ENCODE measurements around the gene KREMEN1. TPM values are rescaled to one million over a fixed set of nuclear protein-coding genes. Genes with fewer than 3 reads are reported as not detected.

KREMEN1 gene
- polyA plus RNA-seq, 10 donors = 59.9 to 97.7 (median 82.0) TPM

GRCh38 chr22:29205252-29205593 lies 132.4 kb downstream of the KREMEN1 start:
- DNase-seq = no peak

- DNase-seq = peak in 1 of 3 donors; percentile 73
These were observed 132.9 kb downstream of the KREMEN1 start, which contains the start of gene EMID1 for GRCh38 chr22:29205594-29206371. TSS of gene EMID1 (plus strand) at chr22:29205896. CDS start at chr22:29206039, 143 bp downstream.

GRCh38 chr22:29206372-29207242 lies 133.8 kb downstream of the KREMEN1 start:
- no peak for DNase-seq

- DNase-seq = no peak
These were observed 134.4 kb downstream of the KREMEN1 start for GRCh38 chr22:29207243-29207550.

GRCh38 chr22:29207562-29208501 lies 135.0 kb downstream of the KREMEN1 start:
- no peak for DNase-seq

DNA sequence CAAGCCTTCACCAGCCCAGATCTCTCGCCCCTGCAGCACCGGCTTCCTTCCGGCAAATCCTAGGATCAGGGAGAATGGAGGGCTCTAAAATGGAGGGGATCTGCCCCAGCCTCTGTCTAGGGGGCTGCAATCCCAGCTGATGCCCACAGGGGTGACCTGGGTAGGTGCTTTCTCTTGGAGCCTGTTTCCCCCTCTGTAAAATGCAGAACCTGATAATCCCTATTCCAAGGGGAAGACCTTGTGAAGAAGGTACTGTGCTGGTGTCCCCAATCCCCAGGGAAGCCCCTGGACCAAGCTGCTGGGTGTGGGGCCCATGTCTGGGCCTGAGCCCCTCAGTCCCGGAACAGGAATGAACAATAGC lies 135.6 kb downstream of the KREMEN1 start:
- no peak for DNase-seq

DNA sequence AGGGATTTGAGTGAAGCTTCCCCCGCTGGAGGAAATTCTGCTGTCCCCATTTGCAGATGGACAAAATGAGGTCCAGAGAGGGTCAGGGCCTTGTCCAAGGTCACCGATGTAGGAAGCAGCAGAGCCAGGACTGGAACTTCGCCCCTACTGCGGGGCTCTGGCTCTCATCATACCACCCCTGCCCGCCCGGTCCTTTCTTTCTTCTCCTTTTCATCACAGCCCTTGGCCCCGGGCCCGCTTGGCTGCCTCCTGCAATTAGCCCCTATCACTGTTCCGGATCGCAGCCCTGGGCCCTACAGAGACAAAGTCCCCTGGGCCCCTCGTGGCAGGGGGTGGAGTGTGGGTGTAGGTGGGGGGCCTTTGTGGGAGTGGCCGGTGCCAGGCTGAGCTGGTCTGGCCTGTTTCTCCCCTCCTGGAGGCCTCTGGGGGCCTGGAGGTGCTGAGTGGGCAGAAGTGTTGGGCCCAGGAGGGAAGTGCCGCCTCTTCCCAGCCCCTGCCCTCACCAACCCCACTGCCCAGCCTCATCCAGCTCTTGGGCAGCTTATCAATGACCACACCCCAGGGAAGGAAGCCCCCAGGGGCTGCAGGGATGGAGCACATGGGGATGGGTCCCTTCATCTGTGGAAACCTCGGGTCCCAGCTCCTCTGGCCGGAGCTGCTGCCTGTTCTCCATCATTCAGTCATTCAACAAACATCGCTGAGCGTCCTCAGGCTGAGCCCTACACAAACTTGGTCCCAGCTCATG lies 136.2 kb downstream of the KREMEN1 start:
- DNase-seq = no peak

GRCh38 chr22:29209624-29209929 lies 136.7 kb downstream of the KREMEN1 start:
- no peak for DNase-seq

DNA sequence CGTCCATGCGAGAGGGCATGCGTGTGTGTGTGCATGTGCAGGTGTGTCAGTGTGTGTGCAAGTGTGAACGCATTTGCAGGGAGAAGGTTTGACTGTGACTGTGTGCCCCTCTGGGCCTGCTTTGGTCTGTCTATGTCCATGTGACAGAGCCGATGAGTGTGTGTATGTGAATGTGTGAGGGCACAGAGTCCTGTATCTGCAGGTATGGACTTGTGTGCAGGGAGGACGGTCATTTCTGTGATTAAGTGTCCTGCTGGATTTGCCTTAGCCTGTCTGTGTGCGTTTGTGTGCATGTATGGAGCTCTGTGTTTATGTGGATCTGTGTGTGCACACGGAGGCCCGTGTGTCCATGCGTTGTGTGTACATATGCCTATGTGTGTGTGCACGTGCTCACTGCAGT lies 138.2 kb downstream of the KREMEN1 start:
- no peak for DNase-seq

DNA sequence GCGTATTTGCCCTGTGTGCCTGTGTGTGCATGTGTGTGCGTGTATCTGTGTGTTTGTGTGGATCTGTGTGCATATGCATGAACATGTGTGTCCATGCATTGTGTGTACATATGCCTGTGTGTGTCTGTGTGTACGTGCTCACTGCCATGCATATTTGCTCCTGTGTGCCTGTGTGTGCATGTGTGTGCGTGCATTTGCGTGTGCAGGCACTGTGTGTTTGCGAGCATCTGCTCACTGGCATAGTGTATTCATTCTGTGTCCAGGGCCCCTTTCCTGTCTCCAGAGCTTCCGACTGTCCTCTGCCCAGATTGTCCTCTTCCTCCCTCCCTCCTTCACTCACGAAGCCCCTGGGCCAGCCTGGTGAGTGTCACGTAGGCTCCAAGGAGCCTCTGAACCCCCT lies 138.6 kb downstream of the KREMEN1 start:
- DNase-seq = no peak

DNA sequence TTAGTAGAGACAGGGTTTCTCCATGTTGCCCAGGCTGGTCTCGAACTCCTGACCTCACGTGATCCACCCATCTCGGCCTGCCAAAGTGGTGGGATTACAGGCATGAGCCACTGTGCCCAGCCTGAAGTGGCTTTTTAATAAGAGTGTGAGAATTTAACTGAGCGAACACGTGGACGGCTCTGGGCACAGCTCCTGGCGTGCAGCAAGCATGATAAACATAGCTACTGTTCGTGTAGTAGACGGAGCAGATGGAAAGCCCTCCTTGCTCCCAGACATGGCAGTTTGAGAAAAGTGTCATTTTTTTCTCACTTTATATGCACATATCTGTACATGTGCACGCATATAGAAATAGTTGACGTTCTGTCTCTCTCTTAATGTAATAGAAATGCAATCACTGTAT lies 139.9 kb downstream of the KREMEN1 start:
- no peak for DNase-seq

- DNase-seq = no peak
These were observed 140.7 kb downstream of the KREMEN1 start for GRCh38 chr22:29213493-29213892.

GRCh38 chr22:29214232-29214631 lies 141.4 kb downstream of the KREMEN1 start:
- no peak for DNase-seq

GRCh38 chr22:29215012-29215860 lies 142.4 kb downstream of the KREMEN1 start:
- no peak for DNase-seq

GRCh38 chr22:29216011-29216872 lies 143.4 kb downstream of the KREMEN1 start:
- no peak for DNase-seq

DNA sequence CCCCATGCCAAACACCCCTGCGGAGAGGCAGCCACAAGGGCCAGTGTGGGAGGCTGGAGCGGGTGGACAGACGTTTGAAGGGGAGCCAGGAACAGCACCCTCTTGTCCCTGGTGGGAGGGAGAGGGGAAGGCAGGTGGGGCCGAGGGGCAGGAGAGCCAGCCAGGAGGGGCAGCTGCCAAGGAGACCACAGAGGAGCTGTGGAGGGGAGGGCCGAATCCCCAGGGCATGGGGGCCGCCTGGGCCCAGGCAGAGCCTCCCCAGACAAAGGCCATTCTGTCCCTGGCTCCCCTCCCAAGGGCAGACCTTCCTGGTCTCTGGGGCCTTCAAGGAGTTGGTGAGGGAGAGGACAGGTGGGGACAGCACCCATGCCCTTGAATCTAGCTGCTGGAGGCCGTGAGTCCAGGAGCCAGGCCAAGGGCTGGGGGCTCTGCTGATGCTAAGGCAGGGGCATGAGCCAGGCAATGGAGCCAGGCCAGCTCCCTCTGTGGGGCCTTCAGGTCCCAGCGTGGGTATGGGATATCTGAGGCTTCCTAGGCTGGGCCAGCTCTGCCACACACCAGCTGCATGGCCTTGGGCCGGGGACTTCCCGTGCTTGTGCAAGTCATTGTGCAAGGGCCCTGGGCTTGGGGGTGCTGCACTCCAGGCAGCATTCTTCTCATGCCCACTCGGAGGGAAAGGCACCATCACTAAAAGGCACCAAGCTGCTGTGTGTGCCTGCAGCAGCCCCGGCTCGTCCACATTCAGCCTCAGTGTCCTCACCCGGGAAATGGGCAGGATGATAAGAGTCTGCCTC lies 144.2 kb downstream of the KREMEN1 start:
- DNase-seq = no peak

All from muscle of back (tissue), 11 donors.